Gastrocnemius medialis (tissue), 4 donors: ENCODE measurements around the gene SLC6A1. TPM values are rescaled to one million over a fixed set of nuclear protein-coding genes. Genes with fewer than 3 reads are reported as not detected.

Experiments used
- ATAC-seq, 2 donors: fragments of 150-250 bp; one replicate each; pipeline ENCODE4 v1.9.1; 2016
- DNase-seq, 2 donors: peaks; one replicate each; pipeline ENCODE4 v3.0.0-alpha.2; 2019
- H3K27ac ChIP-seq, 4 donors: fragments of 200-600 bp; sonication (generic); 1 replicate in 1 of 4; 2 replicates in 3 of 4; pipeline ENCODE4 v1.5.1; 2016 to 2018; ENCODE audit warnings: mild to moderate bottlenecking in 2 of 4, moderate library complexity in 1 of 4
- H3K27me3 ChIP-seq, 3 donors: fragments of 200-600 bp; sonication (generic) in 2 of 3; 1 replicate in 1 of 3; 2 replicates in 2 of 3; pipeline versions ENCODE4 v1.5.1 to v1.6.0; 2016 to 2019; ENCODE audit warnings: mild to moderate bottlenecking in 1 of 3, moderate library complexity in 1 of 3
- H3K36me3 ChIP-seq, 2 donors: fragments of 200-600 bp; sonication (generic) in 1 of 2; one replicate each; pipeline ENCODE4 v1.5.1; 2017 to 2018
- H3K4me1 ChIP-seq, 2 donors: fragments of 200-600 bp; sonication (generic) in 1 of 2; one replicate each; pipeline ENCODE4 v1.5.1; 2016 to 2017; ENCODE audit warnings: mild to moderate bottlenecking in 2 of 2
- H3K4me3 ChIP-seq, 4 donors: fragments of 200-600 bp; sonication (generic) in 3 of 4; 1 replicate in 1 of 4; 2 replicates in 3 of 4; pipeline ENCODE4 v1.5.1; 2016 to 2019; ENCODE audit warnings: mild to moderate bottlenecking in 2 of 4
- H3K9me3 ChIP-seq, 3 donors: fragments of 200-600 bp; sonication (generic) in 2 of 3; 1 replicate in 1 of 3; 2 replicates in 2 of 3; pipeline ENCODE4 v1.5.1; 2016 to 2019
- POLR2A ChIP-seq, 2 donors: fragments of 450-650 bp; IDR thresholded peaks; one replicate each; pipeline ENCODE4 v1.6.1; 2017; ENCODE audit warnings: antibody characterized with exemption in 2 of 2, mild to moderate bottlenecking in 2 of 2, moderate library complexity in 2 of 2
- in situ Hi-C, 4 donors: fragments of 200-750 bp; cut with MboI; loops; one replicate each; pipeline versions ENCODE4 v1.15.0 to v1.8.0; 2017; ENCODE audit warnings: low sequenced_read_pairs in 4 of 4
- intact Hi-C: fragments of 100-400 bp; cut with DNase I; formaldehyde crosslinking; loops from one replicate; pipeline ENCODE4 v1.15.1; 2023; ENCODE audit warnings: low total_unique reads
- total RNA-seq, 4 donors: library from RNA; depleted of rRNA; stranded (reverse); fragments of >200 nt; gene quantifications; one replicate each; pipeline versions ENCODE4 v1.1.0 to v1.2.3, GENCODE V29; 2016
- TF ChIP-seq, protein P1 (sequence below), 5 experiments: fragments of 450-650 bp in 3 of 5; fragments of 200-600 bp in 2 of 5; sonication (generic) in 2 of 5; IDR thresholded peaks in 4 of 5; conservative IDR thresholded peaks in 1 of 5; 1 replicate in 4 of 5; 2 replicates in 1 of 5; pipeline ENCODE4 v1.5.1; 2016 to 2019; ENCODE audit warnings: antibody characterized with exemption in 5 of 5, mild to moderate bottlenecking in 3 of 5, moderate library complexity in 3 of 5

SLC6A1 gene
- total RNA-seq, 4 donors from 2014 or later: 0.23 to 0.36 (median 0.31) TPM

- no peak overlapping the region for H3K4me3 ChIP-seq
- no peak overlapping the region for H3K27ac ChIP-seq
- TF ChIP-seq, protein P1, sequence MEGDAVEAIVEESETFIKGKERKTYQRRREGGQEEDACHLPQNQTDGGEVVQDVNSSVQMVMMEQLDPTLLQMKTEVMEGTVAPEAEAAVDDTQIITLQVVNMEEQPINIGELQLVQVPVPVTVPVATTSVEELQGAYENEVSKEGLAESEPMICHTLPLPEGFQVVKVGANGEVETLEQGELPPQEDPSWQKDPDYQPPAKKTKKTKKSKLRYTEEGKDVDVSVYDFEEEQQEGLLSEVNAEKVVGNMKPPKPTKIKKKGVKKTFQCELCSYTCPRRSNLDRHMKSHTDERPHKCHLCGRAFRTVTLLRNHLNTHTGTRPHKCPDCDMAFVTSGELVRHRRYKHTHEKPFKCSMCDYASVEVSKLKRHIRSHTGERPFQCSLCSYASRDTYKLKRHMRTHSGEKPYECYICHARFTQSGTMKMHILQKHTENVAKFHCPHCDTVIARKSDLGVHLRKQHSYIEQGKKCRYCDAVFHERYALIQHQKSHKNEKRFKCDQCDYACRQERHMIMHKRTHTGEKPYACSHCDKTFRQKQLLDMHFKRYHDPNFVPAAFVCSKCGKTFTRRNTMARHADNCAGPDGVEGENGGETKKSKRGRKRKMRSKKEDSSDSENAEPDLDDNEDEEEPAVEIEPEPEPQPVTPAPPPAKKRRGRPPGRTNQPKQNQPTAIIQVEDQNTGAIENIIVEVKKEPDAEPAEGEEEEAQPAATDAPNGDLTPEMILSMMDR (IDR thresholded peaks at IDR 0.05 in 4 of 5, conservative IDR thresholded peaks at IDR 0.05 in 1 of 5): no peak
- in situ Hi-C loops (no loop called here), intact Hi-C loops (no loop called here)
- DNase-seq: no peak
- H3K9me3 ChIP-seq: no peaks in the 10 kb centered on the region
- no peaks in the 10 kb centered on the region for H3K36me3 ChIP-seq
- H3K4me1 ChIP-seq: no peaks in the 10 kb centered on the region
- ATAC-seq: no peak
- peaks cover 34 to 48% (median 45%) of the 10 kb centered on the region in 3 donors for H3K27me3 ChIP-seq
Observed at GRCh38 chr3:10995871-10996270, 3.3 kb downstream of the SLC6A1 start.

DNA sequence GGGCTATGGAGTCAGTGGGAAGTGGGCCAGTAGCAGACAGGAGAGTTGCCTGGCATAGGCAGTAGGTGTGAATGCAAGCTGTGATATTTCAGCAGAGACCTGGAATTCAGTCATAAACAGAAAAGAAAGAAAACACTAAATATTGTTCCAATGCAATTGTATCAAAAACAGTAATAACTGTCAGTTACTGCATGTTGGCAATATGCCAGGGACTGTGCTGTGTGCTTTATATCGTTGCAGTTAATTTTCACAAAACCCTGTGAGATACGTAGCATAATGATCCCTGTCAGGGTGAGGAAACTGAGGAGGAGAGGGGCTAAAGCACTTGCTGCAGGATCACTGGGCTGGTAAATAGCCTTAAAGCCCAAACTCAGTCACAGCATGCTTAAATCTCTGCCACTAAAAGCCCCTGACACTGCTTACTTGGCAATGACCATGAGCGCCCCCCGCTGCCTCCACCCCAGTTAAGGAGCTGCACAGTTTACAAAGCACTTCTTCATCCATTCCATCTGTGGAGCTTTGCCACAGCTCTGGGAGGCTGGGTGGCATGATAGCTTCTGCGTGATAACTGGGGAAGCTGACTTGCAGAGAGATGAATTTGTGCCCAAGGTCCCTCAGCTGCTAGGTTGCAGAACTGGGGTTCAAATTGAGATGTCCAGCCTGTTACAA lies 3.9 kb downstream of the SLC6A1 start:
- no peaks in the 10 kb centered on the region for H3K4me1 ChIP-seq
- peaks cover 28 to 48% (median 41%) of the 10 kb centered on the region in 3 donors for H3K27me3 ChIP-seq
- intact Hi-C loops: no loop called here
- TF ChIP-seq POLR2A (IDR thresholded peaks at IDR 0.05): no peak
- TF ChIP-seq, protein P1 (IDR thresholded peaks at IDR 0.05 in 4 of 5, conservative IDR thresholded peaks at IDR 0.05 in 1 of 5): no peak
- no peaks in the 10 kb centered on the region for H3K9me3 ChIP-seq
- no peaks in the 10 kb centered on the region for H3K36me3 ChIP-seq
- no peak overlapping the region for H3K4me3 ChIP-seq
- in situ Hi-C loops: no loop called here
- ATAC-seq (no peak), DNase-seq (no peak)
- no peak overlapping the region for H3K27ac ChIP-seq

- Histone ChIP-seq H3K4me1 (no peaks in the 10 kb centered on the region), H3K36me3 (no peaks in the 10 kb centered on the region), H3K9me3 (no peaks in the 10 kb centered on the region), H3K4me3 (no peak overlapping the region), H3K27me3 (peaks cover 21 to 41% (median 34%) of the 10 kb centered on the region in 3 donors), H3K27ac (no peak overlapping the region)
- in situ Hi-C loops: no loop called here
- ATAC-seq (no peak), DNase-seq (no peak)
- TF ChIP-seq, protein P1 (IDR thresholded peaks at IDR 0.05 in 4 of 5, conservative IDR thresholded peaks at IDR 0.05 in 1 of 5): no peak
- no peak for TF ChIP-seq POLR2A (IDR thresholded peaks at IDR 0.05)
- intact Hi-C loops: no loop called here
Observed at GRCh38 chr3:10997196-10997595, 4.6 kb downstream of the SLC6A1 start.

- DNase-seq (no peak), ATAC-seq (no peak)
- Histone ChIP-seq H3K9me3 (no peaks in the 10 kb centered on the region), H3K36me3 (no peaks in the 10 kb centered on the region), H3K27ac (no peak overlapping the region), H3K4me3 (no peak overlapping the region), H3K27me3 (peaks cover 13 to 33% (median 25%) of the 10 kb centered on the region in 3 donors), H3K4me1 (no peaks in the 10 kb centered on the region)
- in situ Hi-C loops: no loop called here
- TF ChIP-seq, protein P1 (IDR thresholded peaks at IDR 0.05 in 4 of 5, conservative IDR thresholded peaks at IDR 0.05 in 1 of 5): no peak
- no peak for TF ChIP-seq POLR2A (IDR thresholded peaks at IDR 0.05)
- intact Hi-C loops: no loop called here
Observed at GRCh38 chr3:10998542-10998941, 6.0 kb downstream of the SLC6A1 start.
